ENCODE results near the gene SEMA5A.
A peak's percentile ranks its signal among the peaks of the same experiment; 100 is the strongest.

The SEMA5A gene

DNA sequence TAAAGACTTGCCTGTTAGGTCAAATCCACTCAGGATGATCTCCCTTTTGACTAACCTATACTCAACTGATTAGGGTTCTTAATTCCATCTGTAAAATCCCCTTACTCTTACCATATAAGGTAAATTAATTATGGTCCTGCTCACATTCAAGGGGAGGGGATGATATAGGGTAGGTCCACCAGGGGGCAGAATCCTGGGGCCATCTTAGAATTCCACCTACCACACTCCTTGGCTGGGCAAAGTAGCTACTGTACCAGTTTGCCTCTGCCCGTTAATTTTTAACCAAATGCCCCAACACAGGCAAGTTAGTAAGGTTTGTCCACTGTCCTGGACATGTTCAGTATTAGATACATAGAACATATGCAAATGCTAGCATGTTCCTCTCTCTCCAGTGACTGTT is 262.4 kb downstream of the SEMA5A start:
- DNase-seq (ENCODE audit: low read depth): no peak
- no peak overlapping the region for H3K4me3 ChIP-seq (ENCODE audit: control insufficient read depth, low read depth, low read length)
- TF ChIP-seq, protein P1, sequence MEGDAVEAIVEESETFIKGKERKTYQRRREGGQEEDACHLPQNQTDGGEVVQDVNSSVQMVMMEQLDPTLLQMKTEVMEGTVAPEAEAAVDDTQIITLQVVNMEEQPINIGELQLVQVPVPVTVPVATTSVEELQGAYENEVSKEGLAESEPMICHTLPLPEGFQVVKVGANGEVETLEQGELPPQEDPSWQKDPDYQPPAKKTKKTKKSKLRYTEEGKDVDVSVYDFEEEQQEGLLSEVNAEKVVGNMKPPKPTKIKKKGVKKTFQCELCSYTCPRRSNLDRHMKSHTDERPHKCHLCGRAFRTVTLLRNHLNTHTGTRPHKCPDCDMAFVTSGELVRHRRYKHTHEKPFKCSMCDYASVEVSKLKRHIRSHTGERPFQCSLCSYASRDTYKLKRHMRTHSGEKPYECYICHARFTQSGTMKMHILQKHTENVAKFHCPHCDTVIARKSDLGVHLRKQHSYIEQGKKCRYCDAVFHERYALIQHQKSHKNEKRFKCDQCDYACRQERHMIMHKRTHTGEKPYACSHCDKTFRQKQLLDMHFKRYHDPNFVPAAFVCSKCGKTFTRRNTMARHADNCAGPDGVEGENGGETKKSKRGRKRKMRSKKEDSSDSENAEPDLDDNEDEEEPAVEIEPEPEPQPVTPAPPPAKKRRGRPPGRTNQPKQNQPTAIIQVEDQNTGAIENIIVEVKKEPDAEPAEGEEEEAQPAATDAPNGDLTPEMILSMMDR (conservative IDR thresholded peaks at IDR 0.05; ENCODE audit: control insufficient read depth, insufficient read depth, low read depth, low read length): no peak

DNA sequence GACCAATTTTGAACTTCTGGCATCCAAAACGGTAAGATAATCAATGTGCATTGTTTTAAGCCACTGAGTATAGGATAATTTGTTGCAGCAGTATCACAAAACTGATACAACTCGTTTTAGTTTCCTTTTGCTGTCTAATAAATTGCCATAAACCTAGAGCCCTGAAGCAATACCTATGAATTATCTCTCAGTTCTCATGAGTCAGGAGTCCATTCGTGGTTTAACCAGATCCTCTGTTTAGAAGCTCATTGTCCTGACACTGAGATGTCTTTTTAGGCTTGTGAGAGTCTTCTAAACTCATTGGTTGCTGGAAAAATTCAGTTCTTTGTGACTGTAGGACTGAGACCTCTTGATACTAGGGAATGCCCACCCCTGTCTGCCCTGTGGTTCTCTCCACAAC is 262.9 kb downstream of the SEMA5A start:
- TF ChIP-seq, protein P1 (conservative IDR thresholded peaks at IDR 0.05; ENCODE audit: control insufficient read depth, insufficient read depth, low read depth, low read length): no peak
- H3K4me3 ChIP-seq (ENCODE audit: control insufficient read depth, low read depth, low read length): no peak overlapping the region
- DNase-seq (ENCODE audit: low read depth): peak; percentile 59

DNA sequence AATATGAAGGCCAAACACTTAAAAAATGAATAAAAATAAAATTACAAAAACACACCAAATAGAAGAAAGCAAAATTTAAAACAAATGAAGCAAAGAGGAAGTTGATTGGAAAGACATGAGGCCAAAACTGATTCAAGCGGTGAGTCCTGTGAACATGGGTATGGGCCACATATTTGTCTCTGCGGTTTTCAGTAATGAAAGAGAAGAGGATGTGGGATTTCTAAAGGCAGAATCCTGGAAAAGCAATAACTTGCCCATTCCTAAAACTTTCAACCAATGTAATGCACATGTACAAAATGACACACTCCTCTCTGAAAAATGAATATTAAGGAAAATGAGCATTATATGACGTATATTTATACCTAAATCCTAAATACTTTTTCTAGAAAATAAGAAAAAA is 263.7 kb downstream of the SEMA5A start:
- TF ChIP-seq, protein P1 (conservative IDR thresholded peaks at IDR 0.05; ENCODE audit: control insufficient read depth, insufficient read depth, low read depth, low read length): no peak
- DNase-seq (ENCODE audit: low read depth): no peak
- H3K4me3 ChIP-seq (ENCODE audit: control insufficient read depth, low read depth, low read length): no peak overlapping the region

DNA sequence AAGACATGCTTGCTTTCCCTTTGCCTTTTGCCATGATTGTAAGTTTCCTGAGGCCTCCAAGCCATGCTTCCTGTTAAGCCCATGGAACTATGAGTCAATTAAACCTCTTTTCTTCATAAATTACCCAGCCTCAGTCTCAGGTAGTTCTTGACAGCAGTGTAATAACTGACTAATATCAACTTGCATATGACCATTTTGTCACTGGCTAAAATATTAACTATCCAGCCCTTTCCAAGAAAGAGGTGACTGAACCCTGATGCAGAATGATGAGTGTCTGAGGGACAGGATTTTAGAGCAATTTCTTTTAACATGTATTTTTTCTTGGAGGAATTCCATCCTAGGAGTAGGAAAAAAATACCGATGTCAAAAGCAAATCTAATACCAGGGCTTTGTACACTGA is 266.1 kb downstream of the SEMA5A start:
- TF ChIP-seq, protein P1 (conservative IDR thresholded peaks at IDR 0.05; ENCODE audit: control insufficient read depth, insufficient read depth, low read depth, low read length): no peak
- no peak overlapping the region for H3K4me3 ChIP-seq (ENCODE audit: control insufficient read depth, low read depth, low read length)
- DNase-seq (ENCODE audit: low read depth): no peak

DNA sequence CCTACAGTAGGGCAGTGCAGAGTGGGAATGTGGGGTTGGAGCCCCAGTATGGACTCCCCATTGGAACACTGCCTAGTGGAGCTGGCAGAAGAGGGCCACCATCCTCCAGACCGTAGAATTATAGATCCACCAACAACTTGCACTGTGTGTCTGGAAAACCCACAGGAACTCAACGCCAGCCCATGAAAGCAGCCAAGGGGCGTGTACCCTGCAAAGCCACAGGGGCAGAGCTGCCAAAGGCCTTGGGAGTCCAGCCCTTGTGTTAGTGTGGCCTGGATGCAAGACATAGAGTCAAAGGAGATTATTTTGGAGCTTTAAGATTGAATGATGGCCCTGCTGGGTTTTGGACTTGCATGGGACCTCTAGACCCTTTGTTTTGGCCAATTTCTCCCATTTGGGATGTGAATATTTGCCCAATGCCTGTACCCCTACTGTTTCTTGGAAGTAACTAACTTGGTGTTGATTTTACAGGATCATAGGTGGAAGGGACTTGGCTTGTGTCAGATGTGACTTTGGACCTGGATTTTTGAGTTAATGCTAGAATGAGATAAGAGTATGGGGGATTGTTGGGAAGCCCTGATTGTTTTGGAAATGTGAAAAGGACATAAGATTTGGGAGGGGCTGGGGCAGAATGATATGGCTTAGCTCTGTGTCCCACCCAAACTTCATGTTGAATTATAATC is 266.8 kb downstream of the SEMA5A start:
- TF ChIP-seq, protein P1 (conservative IDR thresholded peaks at IDR 0.05; ENCODE audit: control insufficient read depth, insufficient read depth, low read depth, low read length): no peak
- H3K4me3 ChIP-seq (ENCODE audit: control insufficient read depth, low read depth, low read length): no peak overlapping the region

DNA sequence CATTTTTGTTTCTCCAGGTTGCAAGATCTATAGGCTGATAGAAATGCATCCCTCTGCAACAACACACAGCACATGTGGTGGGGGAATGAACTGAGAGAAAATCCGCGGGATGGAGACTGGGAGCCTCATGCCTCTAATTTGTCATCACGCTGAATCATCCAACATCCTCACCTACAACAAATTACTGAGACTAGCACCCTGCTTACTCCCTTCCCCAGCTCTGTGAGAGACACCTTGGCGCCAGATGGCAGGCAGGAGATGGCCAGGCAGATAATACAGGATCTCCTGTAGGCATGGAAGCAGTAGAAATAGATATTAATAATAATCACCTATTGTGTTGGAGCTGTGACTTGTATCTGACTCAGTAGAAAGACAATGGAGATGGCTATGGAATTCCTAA is 276.9 kb downstream of the SEMA5A start:
- TF ChIP-seq, protein P1 (conservative IDR thresholded peaks at IDR 0.05; ENCODE audit: control insufficient read depth, insufficient read depth, low read depth, low read length): no peak
- H3K4me3 ChIP-seq (ENCODE audit: control insufficient read depth, low read depth, low read length): no peak overlapping the region
- no peak for DNase-seq (ENCODE audit: low read depth)

More for the DNA sequence above, 266.8 kb downstream of the SEMA5A start:
- DNase-seq (ENCODE audit: low read depth): no peak

DNA sequence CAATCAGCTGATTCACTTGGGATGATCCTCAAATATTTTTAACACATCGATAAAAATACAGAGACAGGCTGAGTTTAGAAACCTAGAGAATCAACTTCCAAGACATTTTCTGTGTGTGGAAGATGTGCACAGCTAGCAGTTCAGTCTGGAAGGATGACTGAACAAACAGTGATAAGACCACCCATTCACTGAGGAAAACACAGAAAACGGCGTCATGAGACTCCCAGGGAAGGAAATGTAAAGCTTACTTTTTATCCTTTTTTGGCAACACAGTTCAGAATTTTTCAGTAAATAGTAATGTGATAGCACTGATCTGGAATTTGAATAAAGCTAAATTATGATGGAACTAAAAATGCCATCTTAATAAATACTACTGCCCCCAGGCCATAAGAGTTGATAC is 277.6 kb downstream of the SEMA5A start:
- TF ChIP-seq, protein P1 (conservative IDR thresholded peaks at IDR 0.05; ENCODE audit: control insufficient read depth, insufficient read depth, low read depth, low read length): no peak
- no peak for DNase-seq (ENCODE audit: low read depth)
- H3K4me3 ChIP-seq (ENCODE audit: control insufficient read depth, low read depth, low read length): no peak overlapping the region

All from fibroblast of mammary gland (primary cell).